HepG2 (cell line): ENCODE measurements around the gene CHKB. TPM values are rescaled to one million over a fixed set of nuclear protein-coding genes. Genes with fewer than 3 reads are reported as not detected.

Experiments
- FOXK2 ChIP-seq: fragments of 450-650 bp; IDR thresholded peaks from 2 replicates; pipeline ENCODE4 v1.6.1; 2016
- KAT2B ChIP-seq: fragments of 150-350 bp; IDR thresholded peaks from 2 replicates; pipeline ENCODE4 v1.6.1; 2014; ENCODE audit warnings: low read depth, low read length, borderline replicate concordance
- PHF20 ChIP-seq: sonication (generic); formaldehyde crosslinking; IDR thresholded peaks from 2 replicates; pipeline ENCODE4 v1.5.0; 2020; ENCODE audit warnings: mild to moderate bottlenecking, missing genetic modification reagents
- PRDM10 ChIP-seq: sonication (generic); formaldehyde crosslinking; IDR thresholded peaks from 2 replicates; pipeline ENCODE4 v1.4.0; 2020; ENCODE audit warnings: low read depth, missing genetic modification reagents
- RFX3 ChIP-seq: IDR thresholded peaks from 2 replicates; pipeline ENCODE4 v1.6.1; 2016; ENCODE audit warnings: missing biosample characterization, missing genetic modification reagents
- SATB2 ChIP-seq: sonication (generic); formaldehyde crosslinking; IDR thresholded peaks from 2 replicates; pipeline ENCODE4 v1.5.0; 2020; ENCODE audit warnings: missing genetic modification reagents
- ZNF138 ChIP-seq: sonication (generic); formaldehyde crosslinking; IDR thresholded peaks from 2 replicates; pipeline ENCODE4 v1.5.0; 2020; ENCODE audit warnings: mild to moderate bottlenecking, low read depth, missing genetic modification reagents
- ZNF3 ChIP-seq: IDR thresholded peaks from 2 replicates; pipeline ENCODE4 v1.7.0; 2017; ENCODE audit warnings: inconsistent platforms
- ZNF792 ChIP-seq: IDR thresholded peaks from 2 replicates; pipeline ENCODE4 v1.6.1; 2016
- ZNF816 ChIP-seq: sonication (generic); formaldehyde crosslinking; IDR thresholded peaks from 2 replicates; pipeline ENCODE4 v1.8.0; 2022; ENCODE audit warnings: missing genetic modification reagents, mild to moderate bottlenecking, borderline replicate concordance
- ZSCAN31 ChIP-seq: sonication (generic); formaldehyde crosslinking; IDR thresholded peaks from 2 replicates; pipeline ENCODE4 v1.5.0; 2020; ENCODE audit warnings: low read depth, mild to moderate bottlenecking, missing genetic modification reagents
- polyA plus RNA-seq, 8 experiments: library from polyadenylated mRNA; depleted of rRNA in 3 of 8; stranded (reverse) in 7 of 8; unstranded in 1 of 8; fragments of >200 nt; fragmentation: Illumina TruSeq in 4 of 8; extraction: Trizol in 4 of 8; gene quantifications; 2 replicates each; pipeline versions ENCODE4 v1.2.1 to v1.2.3, GENCODE V29; 2011 to 2016; ENCODE audit warnings: low read depth in 4 of 8, missing spikeins in 1 of 8, mixed read lengths in 1 of 8; ENCODE audit not compliant: insufficient read depth in 1 of 8
- total RNA-seq, 5 experiments: library from RNA; depleted of rRNA; stranded (reverse); fragments of >200 nt; fragmentation: Illumina TruSeq; extraction: Trizol; gene quantifications; 2 replicates each; pipeline ENCODE4 v1.2.3, GENCODE V29; 2016; ENCODE audit warnings: low read depth in 1 of 5
- TF ChIP-seq, protein P1 (sequence below): sonication (generic); formaldehyde crosslinking; IDR thresholded peaks from 2 replicates; pipeline ENCODE4 v1.5.0; 2020; ENCODE audit warnings: missing genetic modification reagents, mild to moderate bottlenecking, borderline replicate concordance
- TF ChIP-seq, protein P2 (sequence below): sonication (generic); formaldehyde crosslinking; IDR thresholded peaks from 2 replicates; pipeline ENCODE4 v1.4.0; 2020; ENCODE audit warnings: missing genetic modification reagents
- TF ChIP-seq, protein P3 (sequence below): IDR thresholded peaks from 2 replicates; pipeline ENCODE4 v1.6.1; 2012; ENCODE audit warnings: inconsistent platforms

Gene CHKB
- total and polyA plus RNA-seq, 2 of the 13 experiments (the other 11 are each of a cell fraction or from before 2014, with no cell fraction given), result 24.5 to 42.7 TPM

GRCh38 chr22:50613291-50613981, 30.8 kb upstream of the CHKB start (continued):
- TF ChIP-seq ZNF792 (CRISPR knock-in tag) (0 out of 2 replicates have a peak, but pooled peaks have one; percentile 52), ZNF3 (CRISPR knock-in tag) (no peak), PRDM10 (no peak), KAT2B (no peak), RFX3 (no peak), ZNF816 (CRISPR knock-in tag) (no peak), ZNF138 (CRISPR knock-in tag) (peak; percentile 55; the same call in 1 of the 2 replicates), FOXK2 (no peak), PHF20 (CRISPR knock-in tag) (peak; percentile 57), ZSCAN31 (CRISPR knock-in tag) (0 out of 2 replicates have a peak, but pooled peaks have one; percentile 81), SATB2 (CRISPR knock-in tag) (no peak)
- TF ChIP-seq, protein P1, sequence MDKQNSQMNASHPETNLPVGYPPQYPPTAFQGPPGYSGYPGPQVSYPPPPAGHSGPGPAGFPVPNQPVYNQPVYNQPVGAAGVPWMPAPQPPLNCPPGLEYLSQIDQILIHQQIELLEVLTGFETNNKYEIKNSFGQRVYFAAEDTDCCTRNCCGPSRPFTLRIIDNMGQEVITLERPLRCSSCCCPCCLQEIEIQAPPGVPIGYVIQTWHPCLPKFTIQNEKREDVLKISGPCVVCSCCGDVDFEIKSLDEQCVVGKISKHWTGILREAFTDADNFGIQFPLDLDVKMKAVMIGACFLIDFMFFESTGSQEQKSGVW (CRISPR knock-in tag), result no peak
- TF ChIP-seq, protein P2, sequence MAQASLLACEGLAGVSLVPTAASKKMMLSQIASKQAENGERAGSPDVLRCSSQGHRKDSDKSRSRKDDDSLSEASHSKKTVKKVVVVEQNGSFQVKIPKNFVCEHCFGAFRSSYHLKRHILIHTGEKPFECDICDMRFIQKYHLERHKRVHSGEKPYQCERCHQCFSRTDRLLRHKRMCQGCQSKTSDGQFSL (CRISPR knock-in tag), result no peak
- TF ChIP-seq, protein P3, sequence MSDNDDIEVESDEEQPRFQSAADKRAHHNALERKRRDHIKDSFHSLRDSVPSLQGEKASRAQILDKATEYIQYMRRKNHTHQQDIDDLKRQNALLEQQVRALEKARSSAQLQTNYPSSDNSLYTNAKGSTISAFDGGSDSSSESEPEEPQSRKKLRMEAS, result 0 out of 2 replicates have a peak, but pooled peaks have one; percentile 59
